Mesenchymal stem cell (in vitro differentiated cells and primary cell): ENCODE data around the gene NPPA.
A peak's percentile ranks its signal among the peaks of the same experiment; 100 is the strongest.

ENCODE experiments used
- DNase-seq: peaks from one replicate; pipeline ENCODE4 v3.0.0-alpha.2; 2013
- H2AFZ ChIP-seq: one replicate; pipeline ENCODE4 v1.6.1; 2013; ENCODE audit warnings: low read depth, mild to moderate bottlenecking, control low read depth, inconsistent platforms, low read length, moderate library complexity
- H2AK5ac ChIP-seq: 2 replicates; pipeline ENCODE4 v1.6.1; 2013; ENCODE audit warnings: low read length, moderate library complexity, mild to moderate bottlenecking, inconsistent platforms; ENCODE audit not compliant: severe bottlenecking
- H2BK120ac ChIP-seq: one replicate; pipeline ENCODE4 v1.6.1; 2013; ENCODE audit warnings: low read depth, mild to moderate bottlenecking, inconsistent platforms, low read length, moderate library complexity
- H2BK12ac ChIP-seq, 2 experiments: one replicate each; pipeline ENCODE4 v1.6.1; 2013; ENCODE audit warnings: inconsistent platforms in 2 of 2, low read length in 2 of 2, mild to moderate bottlenecking in 2 of 2, moderate library complexity in 2 of 2, control low read depth in 1 of 2
- H2BK15ac ChIP-seq: one replicate; pipeline ENCODE4 v1.6.1; 2013; ENCODE audit warnings: mild to moderate bottlenecking, low read depth, inconsistent platforms; ENCODE audit not compliant: poor library complexity, severe bottlenecking
- H2BK5ac ChIP-seq: 2 replicates; pipeline ENCODE4 v1.6.1; 2013; ENCODE audit warnings: low read depth, mild to moderate bottlenecking, low read length, control low read depth, inconsistent platforms; ENCODE audit not compliant: poor library complexity, severe bottlenecking
- H3K14ac ChIP-seq, 2 experiments: one replicate each; pipeline ENCODE4 v1.6.1; 2013; ENCODE audit warnings: inconsistent platforms in 2 of 2, low read length in 2 of 2, control low read depth in 1 of 2, mild to moderate bottlenecking in 1 of 2, moderate library complexity in 1 of 2
- H3K18ac ChIP-seq, 2 experiments: one replicate each; pipeline ENCODE4 v1.6.1; 2013; ENCODE audit warnings: inconsistent platforms in 2 of 2, low read length in 2 of 2, control low read depth in 1 of 2, low read depth in 1 of 2, mild to moderate bottlenecking in 1 of 2
- H3K23ac ChIP-seq, 2 experiments: one replicate each; pipeline ENCODE4 v1.6.1; 2013; ENCODE audit warnings: inconsistent platforms in 2 of 2, low read length in 2 of 2, mild to moderate bottlenecking in 2 of 2, moderate library complexity in 2 of 2, control low read depth in 1 of 2
- H3K27ac ChIP-seq: 2 replicates; pipeline ENCODE4 v1.5.1; 2013; ENCODE audit warnings: mild to moderate bottlenecking, moderate library complexity, low read length, control low read depth, inconsistent platforms; ENCODE audit not compliant: poor library complexity, severe bottlenecking
- H3K27me3 ChIP-seq, 2 experiments: 2 replicates each; pipeline versions ENCODE4 v1.6.1 to v1.7.0; 2013; ENCODE audit warnings: low read length in 2 of 2, mild to moderate bottlenecking in 2 of 2, moderate library complexity in 2 of 2, control low read depth in 1 of 2, inconsistent platforms in 1 of 2; ENCODE audit not compliant: control insufficient read depth in 1 of 2, insufficient read depth in 1 of 2
- H3K36me3 ChIP-seq, 2 experiments: 2 replicates each; pipeline versions ENCODE4 v1.6.1 to v1.7.0; 2013; ENCODE audit warnings: low read length in 2 of 2, control low read depth in 1 of 2, inconsistent platforms in 1 of 2, low read depth in 1 of 2, mild to moderate bottlenecking in 1 of 2; ENCODE audit not compliant: insufficient read depth in 2 of 2, control insufficient read depth in 1 of 2
- H3K4ac ChIP-seq, 2 experiments: one replicate each; pipeline ENCODE4 v1.6.1; 2013; ENCODE audit warnings: inconsistent platforms in 2 of 2, low read length in 2 of 2, mild to moderate bottlenecking in 2 of 2, moderate library complexity in 2 of 2, control low read depth in 1 of 2, low read depth in 1 of 2
- H3K4me1 ChIP-seq: 2 replicates; pipeline ENCODE4 v1.6.1; 2013; ENCODE audit warnings: low read depth, low read length, control low read depth; ENCODE audit not compliant: control insufficient read depth, insufficient read depth
- H3K4me2 ChIP-seq: 2 replicates; pipeline ENCODE4 v1.6.1; 2013; ENCODE audit warnings: low read length, mild to moderate bottlenecking, inconsistent platforms; ENCODE audit not compliant: poor library complexity, severe bottlenecking
- H3K4me3 ChIP-seq, 2 experiments: 2 replicates each; pipeline versions ENCODE4 v1.5.1 to v1.7.0; 2013; ENCODE audit warnings: low read length in 2 of 2, mild to moderate bottlenecking in 2 of 2, control low read depth in 1 of 2, low read depth in 1 of 2; ENCODE audit not compliant: insufficient read depth in 1 of 2
- H3K79me1 ChIP-seq: replicated peaks from 2 replicates; pipeline ENCODE4 v1.6.1; 2013; ENCODE audit warnings: mild to moderate bottlenecking, control low read depth, low read length, inconsistent platforms; ENCODE audit not compliant: poor library complexity, severe bottlenecking
- H3K9ac ChIP-seq: 2 replicates; pipeline ENCODE4 v1.7.0; 2013; ENCODE audit warnings: mild to moderate bottlenecking, low read length, moderate library complexity
- H3K9me3 ChIP-seq: 2 replicates; pipeline ENCODE4 v1.7.0; 2013; ENCODE audit warnings: mild to moderate bottlenecking, low read length; ENCODE audit not compliant: control insufficient read depth
- H4K8ac ChIP-seq: one replicate; pipeline ENCODE4 v1.6.1; 2013; ENCODE audit warnings: inconsistent platforms, mild to moderate bottlenecking, low read length, moderate library complexity
- H4K91ac ChIP-seq: one replicate; pipeline ENCODE4 v1.6.1; 2013; ENCODE audit warnings: mild to moderate bottlenecking, low read length, inconsistent platforms
- WGBS: methylation state at CpG from one replicate; pipeline ENCODE4 v1.1.7; 2013; ENCODE audit warnings: mixed read lengths; 5-methylcytosine and 5-hydroxymethylcytosine counted together

The NPPA gene

DNA sequence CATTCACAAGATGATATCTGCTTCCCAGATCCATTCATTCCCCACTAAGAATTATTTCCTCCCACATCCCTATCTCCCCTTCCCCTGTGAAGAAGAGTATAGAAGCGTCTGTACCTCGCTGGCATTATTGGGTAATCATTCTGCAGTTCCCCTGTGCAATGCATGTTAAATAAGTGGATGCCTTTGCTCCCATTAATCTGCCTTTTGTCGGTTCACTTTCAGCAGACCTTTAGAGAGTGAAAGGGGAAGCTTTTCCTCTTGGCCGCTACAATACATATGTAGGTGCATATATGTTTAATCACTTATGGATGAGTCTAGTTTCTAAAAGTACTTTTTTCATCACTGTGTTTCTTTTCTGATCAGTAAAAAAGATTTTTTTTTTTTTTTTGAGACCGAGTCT lies 34.6 kb downstream of the NPPA start:
- Histone ChIP-seq H2BK12ac (no peak overlapping the region), H3K27me3 (no peaks in the 10 kb centered on the region), H2BK120ac (no peak overlapping the region), H3K9ac (no peak overlapping the region), H3K9me3 (no peaks in the 10 kb centered on the region), H3K27ac (no peak overlapping the region), H2AFZ (no peak overlapping the region), H3K4me2 (no peak overlapping the region), H3K79me1 (peaks cover 35% of the 10 kb centered on the region), H3K4ac (no peak overlapping the region), H2AK5ac (no peak overlapping the region), H4K8ac (no peak overlapping the region), H2BK15ac (no peak overlapping the region), H3K14ac (no peak overlapping the region), H3K4me3 (no peak overlapping the region), H3K36me3 (peaks cover 39 to 92% of the 10 kb centered on the region in 2 experiments), H3K4me1 (no peaks in the 10 kb centered on the region), H2BK5ac (no peak overlapping the region), H3K23ac (no peak overlapping the region), H3K18ac (no peak overlapping the region), H4K91ac (no peak overlapping the region)
- no peak for DNase-seq
- 94% methylated on average over 3 of the region's 5 CpGs for WGBS

GRCh38 chr1:11807133-11807532 lies 40.5 kb downstream of the NPPA start:
- Histone ChIP-seq H3K9ac (peak overlapping the region; percentile 94), H3K4me3 (peak overlapping the region in 1 of 2 experiments; percentile 96), H3K27me3 (no peaks in the 10 kb centered on the region), H3K36me3 (peaks cover 19 to 50% of the 10 kb centered on the region in 2 experiments), H2BK15ac (no peak overlapping the region), H3K14ac (no peak overlapping the region), H2BK12ac (no peak overlapping the region), H3K18ac (no peak overlapping the region), H3K23ac (no peak overlapping the region), H4K8ac (no peak overlapping the region), H3K4me2 (peak overlapping the region; percentile 88), H3K9me3 (no peaks in the 10 kb centered on the region), H3K27ac (peak overlapping the region; percentile 71), H2AK5ac (no peak overlapping the region), H2AFZ (no peak overlapping the region), H3K4ac (no peak overlapping the region), H4K91ac (no peak overlapping the region), H3K79me1 (peaks cover 15% of the 10 kb centered on the region), H2BK120ac (no peak overlapping the region), H2BK5ac (no peak overlapping the region), H3K4me1 (peaks cover 26% of the 10 kb centered on the region)
- WGBS: 29% methylated on average over 1 of the region's 2 CpGs
- DNase-seq: no peak

DNA sequence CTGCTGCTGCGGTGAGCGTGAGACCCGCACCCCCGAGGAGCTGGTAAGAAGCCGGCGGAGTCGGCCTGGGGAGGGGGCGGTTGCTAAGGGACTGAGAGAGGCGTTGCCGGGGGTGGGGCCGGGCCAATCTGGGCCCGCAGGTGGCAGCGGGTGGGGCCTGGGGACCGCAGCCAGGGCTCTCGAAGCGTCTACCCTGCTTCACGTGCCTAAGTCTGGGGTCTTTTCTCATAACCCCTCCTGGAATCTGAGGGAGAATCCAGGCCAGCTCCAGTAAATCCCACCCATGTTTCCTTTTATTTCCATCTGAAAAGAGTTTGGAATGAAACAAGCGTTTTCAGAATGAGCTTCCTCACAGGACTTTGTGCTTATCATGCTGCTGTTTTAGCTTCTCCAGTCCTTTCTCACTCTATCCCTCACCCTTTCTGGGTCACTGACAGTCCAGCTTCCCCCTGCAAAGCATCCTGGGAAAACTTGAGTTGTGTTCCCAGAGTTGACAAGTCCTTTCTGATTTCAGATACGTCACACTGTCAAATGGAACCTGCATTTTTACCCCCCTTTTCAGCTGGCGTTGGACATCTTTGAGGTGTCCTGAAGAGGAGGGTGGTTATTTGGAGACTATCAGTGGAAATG lies 41.2 kb downstream of the NPPA start:
- peaks cover 13% of the 10 kb centered on the region for H3K79me1 ChIP-seq
- H3K4me3 ChIP-seq: peak overlapping the region; percentile 92 to 96
- peak overlapping the region in 1 of 2 experiments; percentile 99 for H3K14ac ChIP-seq
- peak overlapping the region; percentile 39 to 93 for H3K4ac ChIP-seq
- peak overlapping the region; percentile 88 for H3K4me2 ChIP-seq
- peak overlapping the region; percentile 87 for H3K27ac ChIP-seq
- peak overlapping the region; percentile 94 for H2BK5ac ChIP-seq
- peaks cover 28% of the 10 kb centered on the region for H3K4me1 ChIP-seq
- H3K36me3 ChIP-seq: peaks cover 14 to 44% of the 10 kb centered on the region in 2 experiments
- 2% methylated on average over 17 of the region's 20 CpGs for WGBS
- peak overlapping the region in 1 of 2 experiments; percentile 97 for H3K23ac ChIP-seq
- no peaks in the 10 kb centered on the region for H3K27me3 ChIP-seq
- H2AFZ ChIP-seq: peak overlapping the region; percentile 81
- peak overlapping the region; percentile 77 for H4K91ac ChIP-seq
- peak; percentile 62 for DNase-seq
- peak overlapping the region; percentile 90 for H4K8ac ChIP-seq
- no peaks in the 10 kb centered on the region for H3K9me3 ChIP-seq
- H2BK12ac ChIP-seq: peak overlapping the region in 1 of 2 experiments; percentile 10
- H2BK15ac ChIP-seq: peak overlapping the region; percentile 75
- peak overlapping the region; percentile 94 for H3K9ac ChIP-seq
- H3K18ac ChIP-seq: peak overlapping the region; percentile 88 to 100
- peak overlapping the region; percentile 80 for H2AK5ac ChIP-seq
- H2BK120ac ChIP-seq: peak overlapping the region; percentile 50

GRCh38 chr1:11805422-11806306 lies 41.9 kb downstream of the NPPA start, which contains the start of the genes CLCN6 and MTHFR:
Gene CLCN6 (plus strand): TSS chr1:11806191. CDS start chr1:11806263, 72 bp downstream.
Gene MTHFR (minus strand): TSS chr1:11805964. CDS start chr1:11803116, 2,848 bp downstream.
- DNase-seq: peak; percentile 99
- Histone ChIP-seq H2BK120ac (peak within 1 kb of the TSS; percentile 87), H2AFZ (peak within 1 kb of the TSS; percentile 85), H3K23ac (peak within 1 kb of the TSS in 1 of 2 experiments; percentile 97), H4K91ac (peak within 1 kb of the TSS; percentile 95), H4K8ac (peak within 1 kb of the TSS; percentile 94), H3K9ac (peak within 1 kb of the TSS; percentile 94), H2BK12ac (peak within 1 kb of the TSS; percentile 79 to 87), H3K79me1 (peaks cover 13% of the 10 kb centered on the region), H3K4me1 (peaks cover 35% of the 10 kb centered on the region), H3K18ac (peak within 1 kb of the TSS; percentile 88 to 100), H3K36me3 (peaks cover 15 to 46% of the 10 kb centered on the region in 2 experiments), H3K27me3 (no peaks in the 10 kb centered on the region), H3K14ac (peak within 1 kb of the TSS in 1 of 2 experiments; percentile 99), H3K27ac (peak within 1 kb of the TSS; percentile 92), H3K9me3 (no peaks in the 10 kb centered on the region), H2BK5ac (peak within 1 kb of the TSS; percentile 94), H3K4me3 (peak within 1 kb of the TSS; percentile 92 to 96), H3K4ac (peak within 1 kb of the TSS; percentile 94 to 96), H2AK5ac (peak within 1 kb of the TSS; percentile 80), H3K4me2 (peak within 1 kb of the TSS; percentile 90), H2BK15ac (peak within 1 kb of the TSS; percentile 100)
- under 1% methylated on average over 67 of the region's 72 CpGs for WGBS
